H1 (cell line): ENCODE results near the gene CDH2. TPM values are rescaled to one million over a fixed set of nuclear protein-coding genes. Genes with fewer than 3 reads are reported as not detected.

Experiments used
- CTCF ChIA-PET: fragments of 300-600 bp; sonication (Branson Sonifier 250); formaldehyde crosslinking; loops from one replicate; lab custom pipeline; 2021; ENCODE audit not compliant: partially characterized antibody; lab: Charles Lee
- POLR2A ChIA-PET: fragments of 300-600 bp; sonication (Branson Sonifier 250); formaldehyde crosslinking; loops from one replicate; lab custom pipeline; 2021; ENCODE audit warnings: inconsistent platforms; ENCODE audit not compliant: partially characterized antibody; lab: Charles Lee
- DNase-seq, 2 experiments: peaks; one replicate each; pipeline versions ENCODE4 v3.0.0 to v3.0.0-alpha.2; 2010 to 2022; ENCODE audit warnings: low spot score in 2 of 2, low read depth in 1 of 2, mixed read lengths in 1 of 2
- FAIRE-seq: peaks from 2 replicates; lab custom pipeline; 2011; peaks lifted over from hg19 to GRCh38; lab: Jason Lieb, UNC
- H2AFZ ChIP-seq: 2 replicates; pipeline ENCODE4 v1.8.1; 2012; ENCODE audit warnings: low read length, inconsistent platforms
- H2AK5ac ChIP-seq: 2 replicates; pipeline ENCODE4 v1.6.1; 2013; ENCODE audit warnings: low read depth, low read length
- H2BK120ac ChIP-seq: replicated peaks from 2 replicates; pipeline ENCODE3; 2013; ENCODE audit warnings: low read depth, low read length, inconsistent platforms
- H2BK12ac ChIP-seq: 2 replicates; pipeline ENCODE4 v1.6.1; 2013; ENCODE audit warnings: low read depth, low read length
- H2BK15ac ChIP-seq: 2 replicates; pipeline ENCODE4 v1.6.1; 2013; ENCODE audit warnings: low read length
- H2BK20ac ChIP-seq: 2 replicates; pipeline ENCODE4 v1.6.1; 2013; ENCODE audit warnings: low read length
- H2BK5ac ChIP-seq: 2 replicates; pipeline ENCODE4 v1.6.1; 2013; ENCODE audit warnings: low read depth, low read length
- H3K14ac ChIP-seq: 2 replicates; pipeline ENCODE4 v1.6.1; 2013; ENCODE audit warnings: inconsistent platforms; ENCODE audit not compliant: insufficient read length
- H3K18ac ChIP-seq: 2 replicates; pipeline ENCODE4 v1.6.1; 2013; ENCODE audit warnings: low read length; ENCODE audit errors: extremely low read depth
- H3K23ac ChIP-seq: 2 replicates; pipeline ENCODE4 v1.6.1; 2013; ENCODE audit warnings: inconsistent platforms; ENCODE audit not compliant: insufficient read length
- H3K23me2 ChIP-seq: 2 replicates; pipeline ENCODE4 v1.6.1; 2013; ENCODE audit warnings: low read depth, low read length
- H3K27ac ChIP-seq: 2 replicates; pipeline ENCODE4 v1.6.1; 2011; ENCODE audit warnings: low read depth, low read length, inconsistent platforms
- H3K27me3 ChIP-seq, 4 experiments: replicated peaks in 1 of 4; 1 replicate in 1 of 4; 2 replicates in 3 of 4; pipeline versions ENCODE4 v1.6.1 to v1.8.1; 2011 to 2013; ENCODE audit warnings: low read length in 3 of 4, mild to moderate bottlenecking in 3 of 4, inconsistent platforms in 2 of 4, mixed read lengths in 2 of 4, moderate library complexity in 1 of 4; ENCODE audit not compliant: control insufficient read depth in 3 of 4, insufficient read depth in 3 of 4; ENCODE audit errors: extremely low read depth in 1 of 4
- H3K36me3 ChIP-seq, 4 experiments: 2 replicates each; pipeline versions ENCODE4 v1.6.1 to v1.8.1; 2011 to 2013; ENCODE audit warnings: mild to moderate bottlenecking in 4 of 4, low read length in 3 of 4, moderate library complexity in 2 of 4, control low read depth in 1 of 4, inconsistent platforms in 1 of 4; ENCODE audit not compliant: insufficient read depth in 4 of 4, control insufficient read depth in 2 of 4
- H3K4ac ChIP-seq: replicated peaks from 2 replicates; pipeline ENCODE3; 2013; ENCODE audit warnings: low read length, low read depth, mixed read lengths, inconsistent platforms; ENCODE audit not compliant: insufficient read length
- H3K4me1 ChIP-seq, 4 experiments: replicated peaks in 1 of 4; 1 replicate in 1 of 4; 2 replicates in 3 of 4; pipeline versions ENCODE4 v1.6.1 to v1.8.1; 2011 to 2013; ENCODE audit warnings: low read length in 3 of 4, inconsistent platforms in 2 of 4, mixed read lengths in 1 of 4; ENCODE audit not compliant: insufficient read depth in 4 of 4, control insufficient read depth in 3 of 4
- H3K4me2 ChIP-seq, 2 experiments: 2 replicates each; pipeline versions ENCODE4 v1.6.1 to v1.8.1; 2011 to 2013; ENCODE audit warnings: low read depth in 2 of 2, low read length in 2 of 2, control low read depth in 1 of 2, inconsistent platforms in 1 of 2, mild to moderate bottlenecking in 1 of 2; ENCODE audit not compliant: insufficient read depth in 1 of 2
- H3K4me3 ChIP-seq, 4 experiments: fragments of 200-600, 300-600 bp in 1 of 4; sonication (generic), shearing (Covaris generic), sonication (Bioruptor Twin) in 1 of 4; 2 replicates each; pipeline versions ENCODE4 v1.5.1 to v1.8.1; 2011 to 2016; ENCODE audit warnings: low read length in 4 of 4, low read depth in 3 of 4, control low read depth in 2 of 4, inconsistent platforms in 2 of 4, mild to moderate bottlenecking in 2 of 4, mixed read lengths in 1 of 4, moderate library complexity in 1 of 4; ENCODE audit not compliant: insufficient read depth in 2 of 4; ENCODE audit errors: extremely low read depth in 1 of 4
- H3K56ac ChIP-seq: replicated peaks from 2 replicates; pipeline ENCODE3; 2013; ENCODE audit warnings: low read depth, mild to moderate bottlenecking, mixed read lengths, low read length, inconsistent platforms; ENCODE audit not compliant: insufficient read length
- H3K79me1 ChIP-seq: 2 replicates; pipeline ENCODE4 v1.6.1; 2013; ENCODE audit warnings: low read depth, low read length, control low read depth
- H3K79me2 ChIP-seq, 2 experiments: 2 replicates each; pipeline versions ENCODE4 v1.6.1 to v1.8.1; 2012 to 2013; ENCODE audit warnings: low read length in 2 of 2, mild to moderate bottlenecking in 2 of 2, inconsistent platforms in 1 of 2; ENCODE audit not compliant: insufficient read depth in 2 of 2, control insufficient read depth in 1 of 2
- H3K9ac ChIP-seq, 4 experiments: replicated peaks in 1 of 4; 1 replicate in 1 of 4; 2 replicates in 3 of 4; pipeline versions ENCODE4 v1.6.1 to v1.8.1; 2011 to 2013; ENCODE audit warnings: low read depth in 3 of 4, low read length in 3 of 4, control low read depth in 2 of 4, mild to moderate bottlenecking in 2 of 4, moderate library complexity in 2 of 4, inconsistent platforms in 1 of 4; ENCODE audit errors: extremely low read depth in 1 of 4
- H3K9me3 ChIP-seq, 2 experiments: 2 replicates each; pipeline versions ENCODE4 v1.6.1 to v1.8.1; 2012 to 2013; ENCODE audit warnings: mild to moderate bottlenecking in 2 of 2, moderate library complexity in 2 of 2, control low read depth in 1 of 2, inconsistent platforms in 1 of 2, low read depth in 1 of 2, low read length in 1 of 2, mixed read lengths in 1 of 2; ENCODE audit not compliant: insufficient read depth in 2 of 2
- H4K20me1 ChIP-seq, 2 experiments: replicated peaks in 1 of 2; 2 replicates each; pipeline versions ENCODE3 to v1.8.1; 2011 to 2013; ENCODE audit warnings: inconsistent platforms in 2 of 2, low read length in 2 of 2, mild to moderate bottlenecking in 1 of 2; ENCODE audit not compliant: insufficient read depth in 2 of 2, control insufficient read depth in 1 of 2
- H4K5ac ChIP-seq: 2 replicates; pipeline ENCODE4 v1.6.1; 2013; ENCODE audit warnings: low read length, low read depth, mixed read lengths, inconsistent platforms; ENCODE audit not compliant: insufficient read length
- H4K8ac ChIP-seq: 2 replicates; pipeline ENCODE4 v1.8.0; 2013; ENCODE audit warnings: mild to moderate bottlenecking, moderate library complexity, low read length, inconsistent platforms; ENCODE audit not compliant: insufficient read depth; ENCODE audit errors: extremely low read depth
- H4K91ac ChIP-seq: replicated peaks from 2 replicates; pipeline ENCODE3; 2013; ENCODE audit warnings: low read length, mixed read lengths, inconsistent platforms; ENCODE audit not compliant: insufficient read length
- CTBP2 ChIP-seq: IDR thresholded peaks from 2 replicates; pipeline ENCODE4 v1.7.0; 2011; ENCODE audit warnings: borderline replicate concordance, mild to moderate bottlenecking, moderate library complexity, mixed read lengths, low read length; ENCODE audit not compliant: insufficient read depth, insufficient read length
- EZH2 ChIP-seq: fragments of 200-600 bp; sonication (generic); IDR thresholded peaks from 2 replicates; pipeline ENCODE4 v1.7.1; 2012; ENCODE audit warnings: low read depth, mild to moderate bottlenecking, moderate library complexity, low read length, inconsistent platforms; ENCODE audit not compliant: severe bottlenecking
- HDAC2 ChIP-seq, 2 experiments: fragments of 300-600 bp in 1 of 2; sonication (generic) in 1 of 2; IDR thresholded peaks; 2 replicates each; pipeline ENCODE4 v1.6.1; 2011 to 2012; ENCODE audit warnings: low read depth in 2 of 2, low read length in 2 of 2, mild to moderate bottlenecking in 2 of 2, moderate library complexity in 2 of 2, borderline replicate concordance in 1 of 2, inconsistent platforms in 1 of 2
- HDAC6 ChIP-seq: IDR thresholded peaks from one replicate; pipeline ENCODE4 v1.7.1; 2012; ENCODE audit warnings: low read depth, mild to moderate bottlenecking, inconsistent platforms, low read length, moderate library complexity
- KDM1A ChIP-seq: fragments of 200-600, 300-600 bp; sonication (generic); IDR thresholded peaks from 2 replicates; pipeline ENCODE4 v1.7.1; 2016; ENCODE audit warnings: mild to moderate bottlenecking, low read length, borderline replicate concordance
- RAD21 ChIP-seq, 2 experiments: IDR thresholded peaks in 1 of 2; conservative IDR thresholded peaks in 1 of 2; 2 replicates each; pipeline ENCODE4 v1.6.1; 2011; ENCODE audit warnings: low read depth in 2 of 2, low read length in 2 of 2, improper control_type of control experiment in 1 of 2, inconsistent platforms in 1 of 2, mild to moderate bottlenecking in 1 of 2, moderate library complexity in 1 of 2
- RBBP5 ChIP-seq: IDR thresholded peaks from 2 replicates; pipeline ENCODE4 v1.7.1; 2012; ENCODE audit warnings: low read depth, mild to moderate bottlenecking, inconsistent platforms, low read length, moderate library complexity, borderline replicate concordance
- SIN3A ChIP-seq, 2 experiments: IDR thresholded peaks in 1 of 2; conservative IDR thresholded peaks in 1 of 2; 2 replicates each; pipeline ENCODE4 v1.6.1; 2011 to 2012; ENCODE audit warnings: low read length in 2 of 2, improper control_type of control experiment in 1 of 2, low read depth in 1 of 2, mild to moderate bottlenecking in 1 of 2
- WGBS, 2 experiments: shearing (Covaris generic) in 1 of 2; methylation state at CpG; one replicate each; pipeline versions ENCODE4 v1.1.6 to v1.1.7; 2013 to 2015; ENCODE audit warnings: low lambda C conversion rate in 2 of 2, mixed read lengths in 2 of 2, inconsistent platforms in 1 of 2, low coverage in 1 of 2, missing lambda C conversion rate in 1 of 2; ENCODE audit not compliant: insufficient replicate concordance in 2 of 2, insufficient coverage in 1 of 2, insufficient read length in 1 of 2; ENCODE audit errors: extremely low coverage in 1 of 2, missing lambda C conversion rate in 1 of 2; 5-methylcytosine and 5-hydroxymethylcytosine counted together
- polyA plus RNA-seq, 7 experiments: library from polyadenylated mRNA; depleted of rRNA in 3 of 7; stranded (reverse) in 5 of 7; unstranded in 2 of 7; fragments of >200 nt in 5 of 7; fragments of 200-250 nt in 2 of 7; gene quantifications; 1 replicate in 5 of 7; 2 replicates in 1 of 7; 4 replicates in 1 of 7; pipeline versions ENCODE4 v1.2.1 to v1.2.3, GENCODE V29; 2011 to 2013; ENCODE audit warnings: missing spikeins in 2 of 7, mixed read lengths in 2 of 7
- total RNA-seq: library from RNA; stranded (reverse); fragmentation: NEBNext Ultra II Directional; extraction: Animal tissue kit (Norgen Biotek cat#: 25700); gene quantifications from 2 replicates; pipeline ENCODE4 v1.2.1, GENCODE V29; 2021

CDH2 gene
- total and polyA plus RNA-seq, 2 of the 8 experiments (the other 6 are each of a cell fraction or from before 2014, with no cell fraction given), result 15.0 to 56.5 TPM

DNA sequence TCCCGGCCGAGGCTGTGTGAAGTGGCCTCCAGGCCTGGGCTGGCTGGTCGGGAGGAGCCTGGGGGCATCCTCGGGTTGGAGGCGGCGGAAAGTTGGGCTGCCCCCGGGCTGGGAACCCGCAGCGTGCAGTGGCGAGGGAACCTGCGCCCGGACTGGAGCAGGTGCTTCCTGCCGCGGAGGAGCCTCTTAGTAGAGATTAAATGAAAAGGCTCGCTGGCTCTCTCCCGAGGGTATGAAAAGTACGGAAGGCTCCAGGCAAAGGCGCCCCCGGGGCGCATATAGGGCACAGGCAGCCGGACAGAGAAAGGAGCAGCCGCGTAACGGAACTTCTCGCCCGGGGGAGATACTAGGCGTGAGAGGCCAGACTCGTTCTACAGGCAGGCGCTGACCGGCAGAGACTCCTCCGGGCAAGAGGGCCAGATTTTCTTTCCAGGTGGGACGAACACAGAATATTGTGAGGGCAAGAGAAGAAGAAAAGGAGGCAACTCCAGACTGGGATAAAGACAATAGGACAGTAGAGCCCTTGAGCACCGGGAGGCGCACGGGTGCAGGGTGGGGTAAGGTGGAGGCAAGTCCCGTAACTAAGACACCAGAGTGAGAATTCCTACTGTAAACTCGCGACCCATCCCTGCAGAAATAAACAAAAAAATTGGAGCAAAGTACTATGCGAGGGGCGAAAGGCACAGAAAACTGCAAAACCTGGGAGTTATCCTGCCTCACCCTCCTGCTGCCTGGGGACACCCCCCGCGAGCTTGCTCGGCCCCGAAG lies 816 bp downstream of the CDH2 start:
- Histone ChIP-seq H4K20me1 (peaks cover 0 to 7% of the 10 kb centered on the region in 2 experiments), H4K8ac (no peak overlapping the region; the same call in 1 of the 2 replicates)
- TF ChIP-seq SIN3A (conservative IDR thresholded peaks at IDR 0.05 in 1 of 2, IDR thresholded peaks at IDR 0.05 in 1 of 2; ENCODE audit: low read depth in 1 of 2, low read length in 2 of 2) (0 out of 4 replicates have a peak, but pooled peaks of 1 of the 2 experiments have one; percentile 1), HDAC2 (IDR thresholded peaks at IDR 0.05; ENCODE audit: borderline replicate concordance in 1 of 2, low read depth in 2 of 2, low read length in 2 of 2) (peak in 1 of 2 experiments; percentile 68; a peak in 1 of 4 replicates), RBBP5 (peak; percentile 3; the same call in 1 of the 2 replicates), EZH2 (peak; percentile 44), CTBP2 (peak; percentile 29), HDAC6 (no peak), KDM1A (peak; percentile 49; the same call in 1 of the 2 replicates), RAD21 (IDR thresholded peaks at IDR 0.05 in 1 of 2, conservative IDR thresholded peaks at IDR 0.05 in 1 of 2; ENCODE audit: low read depth in 2 of 2, low read length in 2 of 2) (no peak)
- TF ChIP-seq, all 59 proteins: peak for 6
- Histone ChIP-seq H2AK5ac (no peak overlapping the region), H3K27me3 (peaks cover 2 to 27% (median 4%) of the 10 kb centered on the region in 4 experiments; a peak in 5 of 7 replicates), H3K4me2 (peak overlapping the region; percentile 84 to 99), H3K4me3 (peak overlapping the region; percentile 56 to 83 (median 72)), H3K56ac (no peak overlapping the region), H2BK5ac (no peak overlapping the region), H3K36me3 (no peaks in the 10 kb centered on the region), H3K18ac (0 out of 2 replicates have a peak overlapping the region, but pooled peaks have one; percentile 9), H3K4me1 (peaks cover 0 to 12% (median 2%) of the 10 kb centered on the region in 4 experiments; a peak in 6 of 7 replicates), H3K79me2 (peaks cover 0 to 28% of the 10 kb centered on the region in 2 experiments; a peak in 2 of 4 replicates), H4K5ac (no peak overlapping the region), H3K9ac (peak overlapping the region in 2 of 4 experiments; percentile 14 to 57; a peak in 2 of 7 replicates), H3K9me3 (no peaks in the 10 kb centered on the region), H3K14ac (no peak overlapping the region), H2AFZ (no peak overlapping the region), H3K23me2 (peaks cover 19% of the 10 kb centered on the region), H2BK120ac (no peak overlapping the region), H2BK20ac (no peak overlapping the region), H3K4ac (no peak overlapping the region), H4K91ac (no peak overlapping the region), H3K23ac (no peak overlapping the region), H3K79me1 (no peaks in the 10 kb centered on the region; the same call in 1 of the 2 replicates), H2BK12ac (no peak overlapping the region), H2BK15ac (no peak overlapping the region), H3K27ac (no peak overlapping the region)
- ChIA-PET CTCF (no interaction called here), POLR2A (interaction anchor here (1.1 kb wide), 1 partner anchor 21 kb away, joined by 3 read pairs; no protein-coding TSS in a partner anchor)
- DNase-seq (peak in 1 of 2 experiments; percentile 72), FAIRE-seq (no peak)
- 2% methylated on average over 37 of the region's 44 CpGs; no CpG with 5 or more reads in 1 of the 2 experiments for WGBS, 2 experiments
